ENCODE results near the gene SMARCA1.

The SMARCA1 gene, protein sequence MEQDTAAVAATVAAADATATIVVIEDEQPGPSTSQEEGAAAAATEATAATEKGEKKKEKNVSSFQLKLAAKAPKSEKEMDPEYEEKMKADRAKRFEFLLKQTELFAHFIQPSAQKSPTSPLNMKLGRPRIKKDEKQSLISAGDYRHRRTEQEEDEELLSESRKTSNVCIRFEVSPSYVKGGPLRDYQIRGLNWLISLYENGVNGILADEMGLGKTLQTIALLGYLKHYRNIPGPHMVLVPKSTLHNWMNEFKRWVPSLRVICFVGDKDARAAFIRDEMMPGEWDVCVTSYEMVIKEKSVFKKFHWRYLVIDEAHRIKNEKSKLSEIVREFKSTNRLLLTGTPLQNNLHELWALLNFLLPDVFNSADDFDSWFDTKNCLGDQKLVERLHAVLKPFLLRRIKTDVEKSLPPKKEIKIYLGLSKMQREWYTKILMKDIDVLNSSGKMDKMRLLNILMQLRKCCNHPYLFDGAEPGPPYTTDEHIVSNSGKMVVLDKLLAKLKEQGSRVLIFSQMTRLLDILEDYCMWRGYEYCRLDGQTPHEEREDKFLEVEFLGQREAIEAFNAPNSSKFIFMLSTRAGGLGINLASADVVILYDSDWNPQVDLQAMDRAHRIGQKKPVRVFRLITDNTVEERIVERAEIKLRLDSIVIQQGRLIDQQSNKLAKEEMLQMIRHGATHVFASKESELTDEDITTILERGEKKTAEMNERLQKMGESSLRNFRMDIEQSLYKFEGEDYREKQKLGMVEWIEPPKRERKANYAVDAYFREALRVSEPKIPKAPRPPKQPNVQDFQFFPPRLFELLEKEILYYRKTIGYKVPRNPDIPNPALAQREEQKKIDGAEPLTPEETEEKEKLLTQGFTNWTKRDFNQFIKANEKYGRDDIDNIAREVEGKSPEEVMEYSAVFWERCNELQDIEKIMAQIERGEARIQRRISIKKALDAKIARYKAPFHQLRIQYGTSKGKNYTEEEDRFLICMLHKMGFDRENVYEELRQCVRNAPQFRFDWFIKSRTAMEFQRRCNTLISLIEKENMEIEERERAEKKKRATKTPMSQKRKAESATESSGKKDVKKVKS

DNA sequence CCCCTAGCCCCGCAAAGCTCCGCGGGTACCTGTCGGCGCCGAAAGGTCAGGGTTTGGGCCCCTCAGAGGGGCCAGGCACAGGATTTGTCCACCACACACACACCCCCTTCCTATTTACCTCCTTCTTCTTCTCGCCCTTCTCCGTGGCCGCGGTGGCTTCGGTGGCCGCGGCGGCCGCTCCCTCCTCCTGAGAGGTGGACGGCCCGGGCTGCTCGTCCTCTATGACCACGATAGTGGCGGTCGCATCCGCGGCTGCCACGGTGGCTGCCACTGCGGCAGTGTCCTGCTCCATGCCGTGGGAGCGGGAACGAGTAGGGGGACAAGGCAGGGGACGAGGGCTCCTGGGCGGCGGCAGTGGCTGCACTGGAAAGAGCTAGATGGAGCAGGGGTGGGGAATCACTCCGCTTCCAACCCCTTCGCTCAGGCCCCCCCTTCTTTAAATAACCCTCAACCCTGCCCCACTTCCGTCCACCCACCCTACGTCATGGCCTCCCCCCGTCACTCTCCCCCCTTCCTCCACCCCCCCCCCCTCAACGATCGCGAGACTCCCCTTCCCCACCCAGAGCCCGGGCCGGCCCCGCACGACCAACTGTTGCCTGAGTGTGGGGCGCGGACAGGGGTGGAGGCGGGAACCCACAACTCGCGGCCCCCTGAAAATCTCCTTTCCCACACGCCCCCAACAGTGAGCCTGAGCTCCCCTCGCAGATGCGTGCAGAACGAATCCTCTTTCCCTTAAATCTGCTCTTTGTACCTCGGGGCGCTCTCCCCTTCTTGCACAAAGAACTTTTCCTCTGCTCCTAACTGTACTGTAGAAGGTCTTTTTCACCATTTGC lies at the start of gene SMARCA1:
TSS of gene SMARCA1 (minus strand) at position 412 of the 833 bp plus-strand sequence. CDS start at position 292, 120 bp downstream.
- TF ChIP-seq YY1 (IDR thresholded peaks at IDR 0.05; ENCODE audit: low read depth): no peak
- TF ChIP-seq ZBTB7A (IDR thresholded peaks at IDR 0.05; ENCODE audit: low read depth): peak; percentile 46; the same call in 1 of the 2 replicates

DNA sequence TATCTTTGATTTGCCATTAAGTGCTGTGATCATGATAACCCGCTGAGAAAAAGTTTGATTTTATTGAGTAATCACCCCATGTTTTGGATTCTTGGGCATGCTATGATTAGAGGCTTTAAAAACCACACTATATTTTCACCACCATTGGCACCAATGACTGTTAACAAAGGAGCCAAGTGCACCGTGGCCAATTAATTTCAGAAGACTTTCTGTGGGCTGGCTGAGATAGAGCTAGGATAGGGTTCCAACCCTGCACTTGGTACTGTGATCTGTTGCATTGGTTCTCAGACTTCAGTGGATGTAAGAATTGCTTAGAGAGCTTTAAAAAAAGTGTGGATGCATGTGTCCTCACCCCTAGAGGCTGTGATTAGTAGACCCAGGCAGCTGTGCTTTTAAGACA lies 49.1 kb upstream of the SMARCA1 start:
- TF ChIP-seq TCF12 (IDR thresholded peaks at IDR 0.05; ENCODE audit: low read depth) (no peak), CEBPB (IDR thresholded peaks at IDR 0.05) (no peak), EP300 (IDR thresholded peaks at IDR 0.05; ENCODE audit: borderline replicate concordance) (no peak), ZBTB7A (IDR thresholded peaks at IDR 0.05; ENCODE audit: low read depth) (no peak), NFIC (IDR thresholded peaks at IDR 0.05) (no peak), EGR1 (IDR thresholded peaks at IDR 0.05) (no peak), YY1 (IDR thresholded peaks at IDR 0.05; ENCODE audit: low read depth) (no peak), CREB1 (IDR thresholded peaks at IDR 0.05; ENCODE audit: low read depth) (no peak), TEAD4 (IDR thresholded peaks at IDR 0.05) (no peak), TAF1 (IDR thresholded peaks at IDR 0.05; ENCODE audit: low read depth) (no peak), RAD21 (IDR thresholded peaks at IDR 0.05; ENCODE audit: low read depth) (no peak), FOXM1 (IDR thresholded peaks at IDR 0.05; ENCODE audit: borderline replicate concordance, low read depth) (no peak)
- TF ChIP-seq, protein P1, sequence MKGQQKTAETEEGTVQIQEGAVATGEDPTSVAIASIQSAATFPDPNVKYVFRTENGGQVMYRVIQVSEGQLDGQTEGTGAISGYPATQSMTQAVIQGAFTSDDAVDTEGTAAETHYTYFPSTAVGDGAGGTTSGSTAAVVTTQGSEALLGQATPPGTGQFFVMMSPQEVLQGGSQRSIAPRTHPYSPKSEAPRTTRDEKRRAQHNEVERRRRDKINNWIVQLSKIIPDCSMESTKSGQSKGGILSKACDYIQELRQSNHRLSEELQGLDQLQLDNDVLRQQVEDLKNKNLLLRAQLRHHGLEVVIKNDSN (IDR thresholded peaks at IDR 0.05): no peak
- TF ChIP-seq, protein P2, sequence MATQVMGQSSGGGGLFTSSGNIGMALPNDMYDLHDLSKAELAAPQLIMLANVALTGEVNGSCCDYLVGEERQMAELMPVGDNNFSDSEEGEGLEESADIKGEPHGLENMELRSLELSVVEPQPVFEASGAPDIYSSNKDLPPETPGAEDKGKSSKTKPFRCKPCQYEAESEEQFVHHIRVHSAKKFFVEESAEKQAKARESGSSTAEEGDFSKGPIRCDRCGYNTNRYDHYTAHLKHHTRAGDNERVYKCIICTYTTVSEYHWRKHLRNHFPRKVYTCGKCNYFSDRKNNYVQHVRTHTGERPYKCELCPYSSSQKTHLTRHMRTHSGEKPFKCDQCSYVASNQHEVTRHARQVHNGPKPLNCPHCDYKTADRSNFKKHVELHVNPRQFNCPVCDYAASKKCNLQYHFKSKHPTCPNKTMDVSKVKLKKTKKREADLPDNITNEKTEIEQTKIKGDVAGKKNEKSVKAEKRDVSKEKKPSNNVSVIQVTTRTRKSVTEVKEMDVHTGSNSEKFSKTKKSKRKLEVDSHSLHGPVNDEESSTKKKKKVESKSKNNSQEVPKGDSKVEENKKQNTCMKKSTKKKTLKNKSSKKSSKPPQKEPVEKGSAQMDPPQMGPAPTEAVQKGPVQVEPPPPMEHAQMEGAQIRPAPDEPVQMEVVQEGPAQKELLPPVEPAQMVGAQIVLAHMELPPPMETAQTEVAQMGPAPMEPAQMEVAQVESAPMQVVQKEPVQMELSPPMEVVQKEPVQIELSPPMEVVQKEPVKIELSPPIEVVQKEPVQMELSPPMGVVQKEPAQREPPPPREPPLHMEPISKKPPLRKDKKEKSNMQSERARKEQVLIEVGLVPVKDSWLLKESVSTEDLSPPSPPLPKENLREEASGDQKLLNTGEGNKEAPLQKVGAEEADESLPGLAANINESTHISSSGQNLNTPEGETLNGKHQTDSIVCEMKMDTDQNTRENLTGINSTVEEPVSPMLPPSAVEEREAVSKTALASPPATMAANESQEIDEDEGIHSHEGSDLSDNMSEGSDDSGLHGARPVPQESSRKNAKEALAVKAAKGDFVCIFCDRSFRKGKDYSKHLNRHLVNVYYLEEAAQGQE (IDR thresholded peaks at IDR 0.05; ENCODE audit: low read depth): no peak
- TF ChIP-seq, protein P3, sequence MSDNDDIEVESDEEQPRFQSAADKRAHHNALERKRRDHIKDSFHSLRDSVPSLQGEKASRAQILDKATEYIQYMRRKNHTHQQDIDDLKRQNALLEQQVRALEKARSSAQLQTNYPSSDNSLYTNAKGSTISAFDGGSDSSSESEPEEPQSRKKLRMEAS (IDR thresholded peaks at IDR 0.05): no peak

DNA sequence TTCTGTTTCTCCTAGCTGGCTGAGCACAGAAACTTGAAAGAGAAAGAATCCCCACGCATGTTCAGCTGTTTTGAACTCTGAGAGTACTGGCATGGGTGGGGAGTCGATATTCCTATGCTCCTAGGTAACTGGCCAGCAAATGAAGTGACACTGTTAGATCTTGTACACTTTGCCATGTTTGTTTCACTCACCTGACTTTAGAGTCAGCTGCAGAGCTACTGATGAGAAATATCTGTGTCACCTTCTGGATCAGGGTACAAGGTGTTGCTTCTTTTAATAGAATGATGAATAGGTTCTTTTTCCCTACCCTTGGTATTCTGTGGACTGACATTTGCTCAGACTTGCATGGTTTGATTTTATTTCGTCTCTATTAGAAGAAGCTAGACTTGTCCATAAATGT lies 45.1 kb upstream of the SMARCA1 start:
- TF ChIP-seq TAF1 (IDR thresholded peaks at IDR 0.05; ENCODE audit: low read depth) (no peak), RAD21 (IDR thresholded peaks at IDR 0.05; ENCODE audit: low read depth) (no peak), YY1 (IDR thresholded peaks at IDR 0.05; ENCODE audit: low read depth) (no peak), EP300 (IDR thresholded peaks at IDR 0.05; ENCODE audit: borderline replicate concordance) (no peak), TEAD4 (IDR thresholded peaks at IDR 0.05) (no peak), CREB1 (IDR thresholded peaks at IDR 0.05; ENCODE audit: low read depth) (no peak), TCF12 (IDR thresholded peaks at IDR 0.05; ENCODE audit: low read depth) (no peak), ZBTB7A (IDR thresholded peaks at IDR 0.05; ENCODE audit: low read depth) (no peak), FOXM1 (IDR thresholded peaks at IDR 0.05; ENCODE audit: borderline replicate concordance, low read depth) (no peak), CEBPB (IDR thresholded peaks at IDR 0.05) (no peak), EGR1 (IDR thresholded peaks at IDR 0.05) (no peak), NFIC (IDR thresholded peaks at IDR 0.05) (no peak)
- TF ChIP-seq, protein P3 (IDR thresholded peaks at IDR 0.05): no peak
- TF ChIP-seq, protein P1 (IDR thresholded peaks at IDR 0.05): no peak
- TF ChIP-seq, protein P2 (IDR thresholded peaks at IDR 0.05; ENCODE audit: low read depth): no peak

DNA sequence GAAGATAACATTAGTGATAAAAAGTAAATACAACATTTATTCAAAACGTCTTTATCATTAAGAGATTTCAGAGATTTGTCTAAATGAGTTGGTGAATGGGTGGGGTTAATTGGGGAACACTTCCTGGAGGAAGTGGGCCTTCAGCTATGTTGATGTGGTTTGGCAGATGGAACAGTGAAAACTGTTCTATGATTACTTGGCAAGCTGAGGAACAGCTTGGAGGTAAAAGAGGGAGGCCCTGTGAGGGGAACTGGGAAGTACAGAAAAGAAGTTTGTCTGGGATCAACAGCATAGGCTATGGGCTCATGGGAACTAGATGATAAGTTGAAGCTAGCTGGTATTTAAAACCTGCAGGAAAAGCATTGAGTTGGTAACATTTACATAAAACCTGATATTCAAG lies 42.8 kb upstream of the SMARCA1 start:
- TF ChIP-seq ZBTB7A (IDR thresholded peaks at IDR 0.05; ENCODE audit: low read depth) (no peak), TEAD4 (IDR thresholded peaks at IDR 0.05) (no peak), CREB1 (IDR thresholded peaks at IDR 0.05; ENCODE audit: low read depth) (no peak), NFIC (IDR thresholded peaks at IDR 0.05) (no peak), FOXM1 (IDR thresholded peaks at IDR 0.05; ENCODE audit: borderline replicate concordance, low read depth) (no peak)
